Nephron (organoid): ENCODE data around the gene DPP9.
"Not testable (repeated sequence)": the region's sequence is repeated elsewhere in the genome, so short reads cannot be mapped to it uniquely, and the experiment has no call there.

Source experiments
- H3K27ac Mint-ChIP-seq, 3 experiments: 2 replicates each; pipeline ENCODE4 v1.8.0; 2020; ENCODE audit warnings: mixed read lengths in 3 of 3, mild to moderate bottlenecking in 2 of 3, moderate library complexity in 1 of 3
- H3K27me3 Mint-ChIP-seq: 2 replicates; pipeline ENCODE4 v1.8.0; 2021; ENCODE audit warnings: low read depth, mild to moderate bottlenecking, moderate library complexity, mixed read lengths
- H3K36me3 Mint-ChIP-seq: 2 replicates; pipeline ENCODE4 v1.8.0; 2020; ENCODE audit warnings: low read depth, mixed read lengths
- H3K4me1 Mint-ChIP-seq: 2 replicates; pipeline ENCODE4 v1.8.0; 2020; ENCODE audit warnings: mixed read lengths
- H3K4me3 Mint-ChIP-seq, 3 experiments: 2 replicates each; pipeline ENCODE4 v1.8.0; 2020; ENCODE audit warnings: mild to moderate bottlenecking in 3 of 3, mixed read lengths in 3 of 3, moderate library complexity in 2 of 3
- H3K9me3 Mint-ChIP-seq: 2 replicates; pipeline ENCODE4 v1.8.0; 2020; ENCODE audit warnings: mixed read lengths
- CTCF ChIP-seq, 3 experiments: fragments of 200-600 bp; sonication (generic); IDR thresholded peaks; one replicate each; pipeline ENCODE4 v1.5.0; 2021; ENCODE audit warnings: antibody characterized with exemption in 3 of 3; ENCODE audit not compliant: unreplicated experiment in 3 of 3

DPP9 gene

GRCh38 chr19:4754248-4754647, 30.6 kb upstream of the DPP9 start:
- no peak for TF ChIP-seq CTCF (IDR thresholded peaks at IDR 0.05; ENCODE audit: unreplicated experiment in 3 of 3)
- Mint-ChIP-seq H3K27me3 (peaks cover 28% of the 10 kb centered on the region), H3K36me3 (no peaks in the 10 kb centered on the region), H3K9me3 (peaks cover 4% of the 10 kb centered on the region), H3K4me3 (no peak overlapping the region), H3K27ac (no peak overlapping the region), H3K4me1 (peaks cover 8% of the 10 kb centered on the region)

- Mint-ChIP-seq H3K4me1 (peaks cover 28% of the 10 kb centered on the region), H3K27me3 (peaks cover 10% of the 10 kb centered on the region), H3K4me3 (peak overlapping the region in 1 of 3 experiments; percentile 3), H3K27ac (peak overlapping the region; percentile 10 to 20 (median 19)), H3K36me3 (no peaks in the 10 kb centered on the region), H3K9me3 (no peaks in the 10 kb centered on the region)
- TF ChIP-seq CTCF (IDR thresholded peaks at IDR 0.05; ENCODE audit: unreplicated experiment in 3 of 3), result no peak
Observed at GRCh38 chr19:4749870-4750590, 26.4 kb upstream of the DPP9 start.

- Mint-ChIP-seq H3K36me3 (no peaks in the 10 kb centered on the region), H3K4me1 (peaks cover 33% of the 10 kb centered on the region), H3K27ac (no peak overlapping the region), H3K27me3 (peaks cover 10% of the 10 kb centered on the region), H3K4me3 (no peak overlapping the region), H3K9me3 (no peaks in the 10 kb centered on the region)
- no peak for TF ChIP-seq CTCF (IDR thresholded peaks at IDR 0.05; ENCODE audit: unreplicated experiment in 3 of 3)
Observed at GRCh38 chr19:4748589-4748988, 24.9 kb upstream of the DPP9 start.

- H3K27me3 Mint-ChIP-seq, result peaks cover 10% of the 10 kb centered on the region
- no peak overlapping the region for H3K4me3 Mint-ChIP-seq
- peaks cover 37% of the 10 kb centered on the region for H3K4me1 Mint-ChIP-seq
- no peak for TF ChIP-seq CTCF (IDR thresholded peaks at IDR 0.05; ENCODE audit: unreplicated experiment in 3 of 3)
- no peaks in the 10 kb centered on the region for H3K9me3 Mint-ChIP-seq
- H3K36me3 Mint-ChIP-seq, result no peaks in the 10 kb centered on the region
- no peak overlapping the region for H3K27ac Mint-ChIP-seq
Observed at GRCh38 chr19:4748185-4748584, 24.5 kb upstream of the DPP9 start.

GRCh38 chr19:4745986-4746385, 22.3 kb upstream of the DPP9 start:
- TF ChIP-seq CTCF (IDR thresholded peaks at IDR 0.05; ENCODE audit: unreplicated experiment in 3 of 3), result no peak
- no peak overlapping the region for H3K27ac Mint-ChIP-seq
- no peaks in the 10 kb centered on the region for H3K9me3 Mint-ChIP-seq
- no peaks in the 10 kb centered on the region for H3K36me3 Mint-ChIP-seq
- no peak overlapping the region for H3K4me3 Mint-ChIP-seq
- H3K27me3 Mint-ChIP-seq, result peaks cover 15% of the 10 kb centered on the region
- peaks cover 48% of the 10 kb centered on the region for H3K4me1 Mint-ChIP-seq

- H3K9me3 Mint-ChIP-seq, H3K36me3 Mint-ChIP-seq: not testable (repeated sequence)
- peaks cover 46% of the 10 kb centered on the region for H3K4me1 Mint-ChIP-seq
- peaks cover 14% of the 10 kb centered on the region for H3K27me3 Mint-ChIP-seq
- H3K27ac Mint-ChIP-seq, result peak overlapping the region; percentile 28 to 94 (median 91)
- H3K4me3 Mint-ChIP-seq, result peak overlapping the region in 2 of 3 experiments; percentile 37 to 51
Observed at GRCh38 chr19:4745175-4745574, 21.5 kb upstream of the DPP9 start.
